Stimulated activated effector memory CD8-positive, alpha-beta T cell treated with anti-CD3 and anti-CD28 coated beads, Interleukin-12 subunit alpha, Interleukin-12 subunit beta, amount 100 ng/mL, for 72 hours (primary cell): ENCODE measurements around the gene IPPK.

Experiments
- ATAC-seq: fragments of 150-1000 bp; cut with Tn5 transposase; 2 replicates; pipeline ENCODE4 v1.10.0; 2021
- DNase-seq, 2 donors: peaks; one replicate each; pipeline ENCODE4 v3.0.0; 2021 to 2022; ENCODE audit warnings: low spot score in 2 of 2
- H3K27ac Mint-ChIP-seq: one replicate; pipeline ENCODE4 v1.8.0; 2022; ENCODE audit warnings: mild to moderate bottlenecking, mixed read lengths
- H3K36me3 Mint-ChIP-seq: one replicate; pipeline ENCODE4 v1.8.0; 2022; ENCODE audit warnings: mild to moderate bottlenecking, mixed read lengths
- H3K4me1 Mint-ChIP-seq: one replicate; pipeline ENCODE4 v1.8.0; 2022; ENCODE audit warnings: mixed read lengths
- H3K4me3 Mint-ChIP-seq: one replicate; pipeline ENCODE4 v1.8.0; 2022; ENCODE audit warnings: mild to moderate bottlenecking, mixed read lengths
- H3K9me3 Mint-ChIP-seq: one replicate; pipeline ENCODE4 v1.8.0; 2022; ENCODE audit warnings: mixed read lengths

IPPK gene

DNA sequence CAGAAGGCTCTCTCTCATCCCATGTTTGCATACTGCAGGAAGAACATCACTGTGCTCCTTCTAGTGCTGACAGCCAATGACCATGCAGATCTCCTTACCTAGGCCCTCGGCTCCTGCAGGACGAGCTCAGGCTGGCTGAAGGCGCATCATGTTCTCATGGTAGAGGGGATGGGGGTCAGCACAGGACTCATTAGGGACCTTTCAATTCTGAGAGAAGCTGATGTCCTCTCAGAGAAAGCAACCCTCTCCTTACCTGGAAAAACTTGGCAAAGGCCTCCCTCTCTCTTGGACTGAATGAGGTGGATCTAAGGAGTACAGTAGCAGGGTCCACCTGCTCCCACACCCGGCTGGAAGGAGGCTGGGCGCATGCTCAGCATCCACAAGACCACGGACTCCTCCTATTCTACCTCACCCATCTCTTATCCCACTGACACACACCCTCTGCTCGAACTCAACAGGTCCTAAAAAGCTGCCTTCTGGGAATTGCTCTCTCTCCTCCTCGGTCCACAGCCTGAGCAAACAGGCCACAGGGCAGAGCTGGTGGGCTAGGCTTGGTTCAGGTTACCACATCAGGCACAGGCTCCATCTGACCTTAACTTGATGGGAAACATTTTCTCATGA is 2.9 kb downstream of the IPPK start:
- Mint-ChIP-seq H3K4me1 (peaks cover 65% of the 10 kb centered on the region), H3K9me3 (no peaks in the 10 kb centered on the region)

DNA sequence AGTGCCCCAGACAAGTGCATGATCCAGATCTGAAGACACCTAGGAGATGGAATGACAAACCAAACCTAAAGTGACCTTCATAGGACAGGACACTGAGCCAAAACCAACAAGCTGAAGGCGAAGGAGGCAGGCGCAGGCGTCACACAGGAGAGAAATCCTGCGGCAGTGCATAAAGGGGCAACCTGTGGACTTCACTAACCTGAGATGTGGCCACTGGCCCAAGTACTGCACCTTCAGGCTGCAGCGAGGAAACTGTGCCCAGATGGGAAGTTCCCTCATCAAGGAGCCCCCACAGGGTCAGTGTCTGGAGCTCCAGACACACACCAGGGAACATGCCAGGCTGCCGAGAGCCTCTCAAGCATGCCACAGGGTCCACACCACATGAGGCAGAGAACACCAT is 3.7 kb downstream of the IPPK start:
- peaks cover 73% of the 10 kb centered on the region for H3K4me1 Mint-ChIP-seq
- H3K9me3 Mint-ChIP-seq = no peaks in the 10 kb centered on the region

More for the DNA sequence above, 2.9 kb downstream of the IPPK start:
- Mint-ChIP-seq H3K36me3 (peaks cover 37% of the 10 kb centered on the region), H3K4me3 (no peak overlapping the region), H3K27ac (peak overlapping the region; percentile 78)
- no peak for ATAC-seq
- no peak for DNase-seq

DNA sequence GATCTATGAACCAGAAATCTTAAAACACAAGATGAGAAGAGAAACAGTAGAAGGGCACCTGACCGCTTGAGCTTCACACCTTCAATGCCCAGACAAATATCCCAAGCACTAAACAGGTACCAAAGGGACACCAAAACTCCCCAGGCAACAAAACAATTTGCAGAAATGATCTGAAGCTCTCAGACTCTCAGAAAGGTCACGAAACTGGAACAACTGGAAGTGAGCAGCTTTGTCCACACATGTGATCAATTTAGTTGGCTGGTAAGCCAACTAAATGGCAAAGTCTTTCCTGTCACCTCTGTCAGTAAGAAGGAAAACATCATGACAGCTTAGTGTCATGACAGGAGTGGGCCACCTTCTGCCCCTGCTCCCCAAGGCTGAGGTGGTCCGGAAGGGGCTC is 4.1 kb downstream of the IPPK start:
- peaks cover 37% of the 10 kb centered on the region for H3K36me3 Mint-ChIP-seq
- DNase-seq = no peak

More for the DNA sequence above, 3.7 kb downstream of the IPPK start:
- Mint-ChIP-seq H3K36me3 (peaks cover 37% of the 10 kb centered on the region), H3K4me3 (no peak overlapping the region), H3K27ac (peak overlapping the region; percentile 64)
- no peak for DNase-seq
- ATAC-seq = no peak

DNA sequence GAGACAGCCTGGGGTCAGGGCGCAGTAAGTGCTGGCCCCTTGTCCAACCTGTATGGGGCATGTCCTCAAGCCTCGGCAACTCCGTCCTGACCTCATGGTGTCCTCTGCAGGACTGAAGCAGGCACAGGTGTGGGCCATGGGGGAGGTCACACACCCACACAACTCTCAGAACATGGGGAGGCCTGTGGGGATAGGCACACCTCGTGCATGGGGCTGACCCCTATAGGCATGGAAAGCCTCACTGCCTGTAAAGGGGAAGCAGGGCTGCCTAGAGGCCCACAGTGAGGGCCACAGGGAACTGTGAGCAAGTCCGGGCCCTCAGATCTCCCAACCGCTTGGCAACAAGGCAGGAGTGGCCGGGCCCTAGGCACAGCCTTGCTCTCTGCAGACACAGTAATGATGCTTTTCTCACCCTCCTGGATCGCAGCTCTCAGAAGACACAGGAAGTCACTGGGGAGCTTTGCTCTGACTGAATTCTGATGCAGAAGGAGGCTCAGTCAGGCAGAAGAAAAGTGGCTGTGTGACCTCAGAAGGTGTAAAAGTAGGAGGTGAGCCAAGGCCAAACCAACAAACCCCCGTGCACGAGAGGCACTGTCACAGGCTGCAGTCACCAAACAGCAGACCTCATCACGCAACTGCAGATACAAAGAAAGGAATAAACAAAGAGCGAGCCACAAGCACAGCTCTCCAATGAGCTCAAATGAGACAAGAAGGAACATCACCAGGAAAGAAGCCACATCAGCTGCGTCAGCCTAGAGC is 5.4 kb downstream of the IPPK start:
- Mint-ChIP-seq H3K9me3 (no peaks in the 10 kb centered on the region), H3K27ac (peak overlapping the region; percentile 2), H3K4me3 (peak overlapping the region; percentile 35), H3K36me3 (peaks cover 31% of the 10 kb centered on the region), H3K4me1 (peaks cover 73% of the 10 kb centered on the region)
- DNase-seq (peak in 1 of 2 donors; percentile 72), ATAC-seq (peak; percentile 79)

More for the DNA sequence above, 4.1 kb downstream of the IPPK start:
- Mint-ChIP-seq H3K4me3 (no peak overlapping the region), H3K27ac (peak overlapping the region; percentile 64), H3K9me3 (no peaks in the 10 kb centered on the region), H3K4me1 (peaks cover 73% of the 10 kb centered on the region)
- no peak for ATAC-seq

DNA sequence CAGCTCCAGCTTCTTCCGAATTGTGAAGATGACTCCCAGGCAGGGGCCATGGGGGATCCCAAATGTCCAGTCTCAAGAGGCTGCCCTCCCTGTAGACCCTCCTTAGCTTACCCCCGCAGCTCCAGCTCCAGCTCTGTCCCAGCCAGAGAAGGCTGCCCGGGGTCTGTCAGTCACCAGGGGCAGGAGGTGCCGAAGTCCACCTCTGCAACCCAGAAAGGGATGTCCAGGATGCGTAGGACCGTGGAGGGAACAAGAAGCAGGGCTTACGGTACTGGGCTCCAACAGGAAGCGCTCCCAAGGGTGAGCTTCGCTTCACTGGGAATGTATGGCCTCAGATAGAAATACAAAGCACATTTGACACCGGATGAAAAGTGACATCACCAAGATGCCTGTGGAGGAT is 6.0 kb downstream of the IPPK start:
- H3K4me1 Mint-ChIP-seq = peaks cover 70% of the 10 kb centered on the region

DNA sequence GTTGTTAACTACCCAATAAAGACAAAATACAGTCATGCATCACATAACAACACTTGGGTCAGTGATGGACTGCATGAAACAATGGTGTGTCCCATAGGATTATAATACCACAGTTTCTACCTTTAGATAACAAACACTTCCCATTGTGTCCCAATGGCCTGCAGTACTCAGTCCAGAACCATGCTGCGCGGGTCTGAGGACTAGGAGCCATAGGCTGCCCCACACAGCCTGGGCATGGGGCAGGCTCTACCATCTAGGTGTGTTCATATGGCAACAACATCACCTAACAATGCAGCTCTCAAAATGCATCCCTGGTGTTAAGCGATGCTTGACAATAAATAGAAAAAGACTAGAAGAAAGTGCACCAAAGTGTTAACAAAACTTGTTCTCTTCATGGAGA is 6.8 kb downstream of the IPPK start:
- DNase-seq (no peak), ATAC-seq (no peak)
- Mint-ChIP-seq H3K36me3 (peaks cover 26% of the 10 kb centered on the region), H3K9me3 (no peaks in the 10 kb centered on the region), H3K4me3 (no peak overlapping the region), H3K4me1 (peaks cover 65% of the 10 kb centered on the region), H3K27ac (peak overlapping the region; percentile 2)

More for the DNA sequence above, 6.0 kb downstream of the IPPK start:
- Mint-ChIP-seq H3K36me3 (peaks cover 27% of the 10 kb centered on the region), H3K9me3 (no peaks in the 10 kb centered on the region), H3K27ac (peak overlapping the region; percentile 2), H3K4me3 (peak overlapping the region; percentile 35)
- DNase-seq = no peak
- ATAC-seq = no peak

DNA sequence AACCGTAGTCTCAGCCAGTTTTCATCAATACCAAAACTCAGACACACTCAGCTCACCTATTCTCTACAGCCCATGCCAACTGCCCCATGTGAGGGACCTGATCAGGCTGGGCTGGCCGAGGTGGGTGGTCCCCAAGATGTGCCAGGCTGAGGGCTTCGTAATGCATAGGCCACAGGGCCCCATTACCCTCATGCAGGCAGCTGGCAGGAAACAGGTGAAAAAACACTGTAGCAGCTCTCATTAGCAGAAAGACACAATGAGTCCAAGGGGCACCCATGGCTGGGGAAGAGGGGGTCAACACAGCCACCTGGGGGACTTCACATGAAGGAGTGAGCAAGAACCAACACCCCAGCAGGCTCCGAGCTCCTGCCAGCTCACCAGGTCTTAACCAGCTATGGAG is 8.2 kb downstream of the IPPK start:
- H3K4me1 Mint-ChIP-seq = peaks cover 61% of the 10 kb centered on the region
- ATAC-seq (no peak), DNase-seq (no peak)
- peak overlapping the region; percentile 67 for H3K27ac Mint-ChIP-seq
- no peaks in the 10 kb centered on the region for H3K9me3 Mint-ChIP-seq
- H3K4me3 Mint-ChIP-seq = no peak overlapping the region
- H3K36me3 Mint-ChIP-seq = peaks cover 28% of the 10 kb centered on the region

DNA sequence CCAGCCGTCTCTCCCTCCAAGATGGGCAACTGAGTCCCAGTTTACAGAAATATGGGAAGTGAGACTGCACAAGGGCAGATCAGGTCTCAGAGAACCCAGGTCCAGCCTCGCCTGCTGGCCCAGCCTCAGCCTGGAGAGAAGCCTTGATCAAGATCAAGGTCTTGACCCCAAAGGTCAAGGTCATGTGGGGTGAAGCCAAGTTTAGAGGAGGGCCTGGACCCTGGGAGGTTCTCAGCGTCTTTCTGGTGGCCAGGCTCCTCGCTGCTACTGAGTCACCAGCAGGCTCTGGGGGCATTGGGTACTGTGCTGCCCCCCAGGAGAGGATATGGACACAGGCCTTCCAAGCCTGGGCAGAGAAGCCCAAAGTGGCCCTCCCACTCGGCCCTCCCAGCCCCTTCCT is 8.8 kb downstream of the IPPK start:
- no peak for ATAC-seq
- Mint-ChIP-seq H3K27ac (peak overlapping the region; percentile 67), H3K9me3 (no peaks in the 10 kb centered on the region), H3K4me3 (no peak overlapping the region), H3K4me1 (peaks cover 58% of the 10 kb centered on the region), H3K36me3 (peaks cover 31% of the 10 kb centered on the region)
- DNase-seq = no peak

DNA sequence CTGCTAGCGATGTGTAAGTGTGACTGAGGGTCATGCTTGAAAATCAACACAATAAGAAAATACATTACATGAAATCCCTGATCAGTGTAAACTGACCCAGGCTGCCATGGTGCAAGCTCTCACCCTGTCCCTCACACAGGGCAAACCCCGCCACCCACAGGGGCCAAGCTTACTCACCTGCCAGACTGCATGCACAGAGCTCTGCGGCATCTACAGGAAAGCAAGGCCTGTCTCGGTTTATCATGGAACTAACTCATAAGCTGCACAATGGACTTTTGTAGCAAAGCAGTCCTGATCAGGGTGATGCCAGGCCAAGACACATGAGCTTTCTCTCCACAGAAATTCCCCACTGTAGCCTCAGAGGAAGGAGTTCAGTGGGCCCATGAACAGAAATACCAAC is 9.7 kb downstream of the IPPK start:
- Mint-ChIP-seq H3K4me1 (peaks cover 55% of the 10 kb centered on the region), H3K9me3 (no peaks in the 10 kb centered on the region), H3K4me3 (no peak overlapping the region), H3K27ac (no peak overlapping the region), H3K36me3 (peaks cover 33% of the 10 kb centered on the region)
- no peak for DNase-seq
- ATAC-seq = no peak

DNA sequence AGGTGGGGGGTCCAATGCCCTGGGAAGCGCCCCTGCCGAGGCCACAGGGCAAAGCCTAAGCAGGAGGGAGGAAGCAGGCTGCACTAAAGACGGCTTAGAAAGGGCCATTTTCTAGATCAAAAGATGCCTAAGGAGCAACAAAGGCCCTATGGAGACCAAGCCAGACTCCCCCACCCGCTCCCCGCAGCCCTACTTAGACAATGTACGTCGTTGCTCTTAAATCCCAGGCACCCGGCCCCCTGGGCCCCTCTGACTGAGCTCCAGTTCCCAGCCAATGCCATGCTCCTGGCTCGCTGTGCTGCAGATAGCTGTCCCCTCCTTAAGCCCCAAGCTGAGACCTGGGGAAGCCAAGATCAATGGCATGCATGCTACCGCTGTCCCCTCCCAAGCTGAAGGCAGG is 10.3 kb downstream of the IPPK start:
- Mint-ChIP-seq H3K4me3 (no peak overlapping the region), H3K36me3 (peaks cover 35% of the 10 kb centered on the region), H3K4me1 (peaks cover 52% of the 10 kb centered on the region), H3K27ac (no peak overlapping the region), H3K9me3 (no peaks in the 10 kb centered on the region)
- DNase-seq (no peak), ATAC-seq (no peak)

DNA sequence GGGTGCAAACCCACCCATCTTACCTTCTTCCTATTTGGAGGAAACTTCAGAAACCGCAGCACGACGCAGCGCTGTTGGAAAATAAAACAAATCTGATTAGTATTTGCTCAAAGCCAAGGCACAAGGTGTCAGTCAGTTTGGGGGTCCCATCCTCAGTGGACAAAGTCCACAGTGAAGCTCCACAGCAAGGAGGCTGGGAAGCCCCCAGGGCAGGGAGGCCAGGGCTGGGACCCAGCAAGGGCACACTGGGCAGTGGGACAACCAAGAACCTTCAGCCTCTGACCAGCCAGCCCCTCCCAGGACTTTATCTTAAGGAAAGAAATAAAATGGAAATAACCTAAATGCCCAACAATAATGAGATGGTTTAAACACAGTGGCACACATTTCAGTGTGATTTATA is 11.3 kb downstream of the IPPK start:
- peaks cover 43% of the 10 kb centered on the region for H3K36me3 Mint-ChIP-seq
- peaks cover 42% of the 10 kb centered on the region for H3K4me1 Mint-ChIP-seq
- no peaks in the 10 kb centered on the region for H3K9me3 Mint-ChIP-seq
- DNase-seq (no peak), ATAC-seq (no peak)
- no peak overlapping the region for H3K27ac Mint-ChIP-seq
- H3K4me3 Mint-ChIP-seq = no peak overlapping the region

DNA sequence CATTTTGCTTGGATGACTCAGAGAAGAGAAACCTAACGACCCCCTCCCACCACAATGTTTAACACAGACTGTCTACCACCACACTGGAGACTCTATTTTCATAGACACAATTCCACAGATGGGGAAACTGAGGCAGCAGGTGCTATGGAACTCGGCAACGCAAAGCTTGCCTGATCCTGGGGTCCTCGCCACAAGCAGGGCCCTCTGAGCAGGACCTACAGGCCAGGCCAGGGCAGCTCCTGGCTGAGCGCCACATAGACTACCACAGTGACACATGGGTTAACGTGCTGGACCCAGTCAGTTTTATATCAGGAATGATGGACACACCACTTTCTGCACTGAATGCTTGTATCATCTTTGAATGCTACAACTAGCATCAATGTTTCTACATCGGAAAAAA is 11.8 kb downstream of the IPPK start:
- H3K9me3 Mint-ChIP-seq = no peaks in the 10 kb centered on the region
- ATAC-seq (no peak), DNase-seq (no peak)
- H3K36me3 Mint-ChIP-seq = peaks cover 47% of the 10 kb centered on the region
- H3K27ac Mint-ChIP-seq = peak overlapping the region; percentile 78
- H3K4me3 Mint-ChIP-seq = no peak overlapping the region
- H3K4me1 Mint-ChIP-seq = peaks cover 38% of the 10 kb centered on the region

DNA sequence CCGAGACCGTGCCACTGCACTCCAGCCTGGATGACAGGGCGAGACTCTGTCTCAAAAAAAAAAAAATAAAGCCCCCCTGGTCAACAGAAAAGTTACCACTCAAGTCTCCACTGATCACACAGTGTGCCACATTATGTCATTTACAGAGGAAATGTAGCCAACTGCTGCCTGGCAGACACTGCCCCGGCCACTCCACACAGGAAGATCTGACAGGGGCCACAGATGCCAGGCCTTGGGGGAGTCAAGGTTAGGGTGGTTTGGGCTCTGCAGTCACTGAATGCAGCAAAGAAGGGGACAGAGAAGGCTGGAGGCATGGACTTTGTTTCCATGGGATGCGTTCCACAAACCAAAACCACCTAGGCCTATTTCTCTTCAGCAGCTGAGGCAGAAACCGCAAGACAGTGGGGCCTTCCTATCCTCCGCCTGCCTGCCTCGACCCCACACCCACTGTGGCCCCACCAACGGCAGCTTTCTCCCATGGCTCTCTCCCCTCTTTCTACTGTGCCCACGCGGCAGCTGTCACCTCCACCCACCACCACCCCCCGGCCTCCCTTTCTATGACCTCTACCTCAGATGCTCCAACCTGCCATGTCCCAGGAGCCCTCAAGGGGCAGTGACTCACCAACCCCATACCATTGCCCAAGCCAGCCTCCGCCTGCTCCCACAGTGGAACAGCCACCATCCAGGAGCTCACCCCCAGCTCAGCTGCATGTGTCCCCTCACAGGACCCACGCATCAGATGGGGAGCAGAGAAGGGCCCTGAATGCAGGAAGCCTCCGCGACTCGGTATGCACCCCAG is 12.4 kb downstream of the IPPK start:
- no peak for ATAC-seq
- Mint-ChIP-seq H3K36me3 (peaks cover 53% of the 10 kb centered on the region), H3K4me1 (peaks cover 32% of the 10 kb centered on the region)

DNA sequence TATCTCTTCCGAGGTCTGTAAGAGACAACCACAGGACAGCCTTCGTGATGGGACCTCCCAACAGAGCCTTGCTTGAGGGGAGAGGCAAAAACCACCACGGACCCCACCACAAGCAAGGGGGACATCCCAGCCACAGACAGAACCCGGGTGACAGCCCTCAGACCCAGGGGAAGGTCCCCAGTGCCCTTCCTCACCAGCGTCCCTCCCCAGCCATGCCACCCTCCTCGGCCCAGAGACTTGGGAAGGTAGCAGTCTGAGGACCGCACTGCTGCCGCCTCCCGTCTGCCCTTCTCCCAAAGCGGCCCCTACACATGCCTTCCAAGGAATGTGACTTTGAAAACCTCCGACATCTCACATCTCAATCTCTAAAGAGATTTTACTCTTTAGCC is 13.4 kb downstream of the IPPK start:
- DNase-seq = no peak
- no peaks in the 10 kb centered on the region for H3K9me3 Mint-ChIP-seq
- no peak for ATAC-seq
- no peak overlapping the region for H3K27ac Mint-ChIP-seq
- H3K36me3 Mint-ChIP-seq = peaks cover 61% of the 10 kb centered on the region
- H3K4me3 Mint-ChIP-seq = no peak overlapping the region
- H3K4me1 Mint-ChIP-seq = peaks cover 22% of the 10 kb centered on the region

More for the DNA sequence above, 12.4 kb downstream of the IPPK start:
- H3K4me3 Mint-ChIP-seq = no peak overlapping the region
- no peaks in the 10 kb centered on the region for H3K9me3 Mint-ChIP-seq
- DNase-seq = no peak
- peak overlapping the region; percentile 78 for H3K27ac Mint-ChIP-seq

DNA sequence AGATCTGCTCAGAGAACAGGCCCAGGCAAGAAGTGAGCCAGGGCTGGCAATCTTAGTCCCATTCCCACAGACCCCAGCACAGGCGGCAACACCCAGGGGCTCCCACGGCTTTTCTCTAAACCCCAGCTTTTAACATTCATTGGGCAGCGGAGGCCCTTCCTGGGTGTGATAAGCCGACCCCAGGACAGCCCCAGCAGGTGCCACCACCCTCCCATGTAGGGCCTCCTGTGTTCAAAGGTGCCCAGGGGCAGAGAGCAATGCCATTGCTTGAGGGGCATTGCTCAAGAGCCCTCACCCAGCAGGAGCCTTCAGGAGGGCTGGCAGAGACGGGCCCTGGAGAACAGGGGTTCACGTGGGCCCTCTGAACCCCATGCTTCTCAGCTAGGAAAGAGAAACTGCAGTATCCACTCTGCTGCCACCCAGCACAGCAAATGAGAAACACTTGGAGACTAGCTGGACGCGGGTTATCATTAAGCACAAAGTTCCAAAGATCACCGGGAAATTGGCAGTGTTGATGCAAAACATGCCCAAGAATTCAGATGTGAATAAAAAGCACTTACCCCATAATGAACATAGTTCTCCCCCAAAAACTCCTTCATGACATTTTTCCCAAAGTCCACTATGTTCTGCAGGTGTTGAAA is 13.9 kb downstream of the IPPK start:
- H3K4me3 Mint-ChIP-seq = no peak overlapping the region
- DNase-seq (no peak), ATAC-seq (no peak)
- peak overlapping the region; percentile 70 for H3K27ac Mint-ChIP-seq
- peaks cover 66% of the 10 kb centered on the region for H3K36me3 Mint-ChIP-seq
- H3K9me3 Mint-ChIP-seq = no peaks in the 10 kb centered on the region
- H3K4me1 Mint-ChIP-seq = peaks cover 19% of the 10 kb centered on the region
